PFSK-1 (cell line): ENCODE measurements around the gene C9orf85.
A peak's percentile ranks its signal among the peaks of the same experiment; 100 is the strongest.

Experiments used
- FOXP2 ChIP-seq: optimal IDR thresholded peaks from 2 replicates; pipeline ENCODE3; 2011; ENCODE audit warnings: borderline replicate concordance, control low read depth, inconsistent platforms; ENCODE audit not compliant: insufficient read depth; ENCODE audit errors: extremely low read length, extremely low read depth
- POLR2AphosphoS5 ChIP-seq: IDR thresholded peaks from 2 replicates; pipeline ENCODE4 v1.6.1; 2012; ENCODE audit warnings: low read depth, mild to moderate bottlenecking, control low read depth, low read length, moderate library complexity
- SIN3A ChIP-seq: IDR thresholded peaks from 2 replicates; pipeline ENCODE4 v1.6.1; 2012; ENCODE audit warnings: mild to moderate bottlenecking, low read length, moderate library complexity, borderline replicate concordance; ENCODE audit not compliant: insufficient read depth
- TAF1 ChIP-seq: IDR thresholded peaks from 2 replicates; pipeline ENCODE4 v1.6.1; 2012; ENCODE audit warnings: low read length, control low read depth, borderline replicate concordance; ENCODE audit not compliant: insufficient read depth
- TF ChIP-seq, protein P1 (sequence below), 2 experiments: IDR thresholded peaks; 2 replicates each; pipeline versions ENCODE4 v1.6.1 to v1.8.0; 2011 to 2012; ENCODE audit warnings: low read depth in 2 of 2, low read length in 2 of 2, control low read depth in 1 of 2, inconsistent platforms in 1 of 2, mild to moderate bottlenecking in 1 of 2, moderate library complexity in 1 of 2; ENCODE audit not compliant: insufficient read depth in 1 of 2

Gene C9orf85

GRCh38 chr9:71901695-71902597 is 9.5 kb upstream of the C9orf85 start:
- TF ChIP-seq SIN3A: no peak
- TF ChIP-seq, protein P1, sequence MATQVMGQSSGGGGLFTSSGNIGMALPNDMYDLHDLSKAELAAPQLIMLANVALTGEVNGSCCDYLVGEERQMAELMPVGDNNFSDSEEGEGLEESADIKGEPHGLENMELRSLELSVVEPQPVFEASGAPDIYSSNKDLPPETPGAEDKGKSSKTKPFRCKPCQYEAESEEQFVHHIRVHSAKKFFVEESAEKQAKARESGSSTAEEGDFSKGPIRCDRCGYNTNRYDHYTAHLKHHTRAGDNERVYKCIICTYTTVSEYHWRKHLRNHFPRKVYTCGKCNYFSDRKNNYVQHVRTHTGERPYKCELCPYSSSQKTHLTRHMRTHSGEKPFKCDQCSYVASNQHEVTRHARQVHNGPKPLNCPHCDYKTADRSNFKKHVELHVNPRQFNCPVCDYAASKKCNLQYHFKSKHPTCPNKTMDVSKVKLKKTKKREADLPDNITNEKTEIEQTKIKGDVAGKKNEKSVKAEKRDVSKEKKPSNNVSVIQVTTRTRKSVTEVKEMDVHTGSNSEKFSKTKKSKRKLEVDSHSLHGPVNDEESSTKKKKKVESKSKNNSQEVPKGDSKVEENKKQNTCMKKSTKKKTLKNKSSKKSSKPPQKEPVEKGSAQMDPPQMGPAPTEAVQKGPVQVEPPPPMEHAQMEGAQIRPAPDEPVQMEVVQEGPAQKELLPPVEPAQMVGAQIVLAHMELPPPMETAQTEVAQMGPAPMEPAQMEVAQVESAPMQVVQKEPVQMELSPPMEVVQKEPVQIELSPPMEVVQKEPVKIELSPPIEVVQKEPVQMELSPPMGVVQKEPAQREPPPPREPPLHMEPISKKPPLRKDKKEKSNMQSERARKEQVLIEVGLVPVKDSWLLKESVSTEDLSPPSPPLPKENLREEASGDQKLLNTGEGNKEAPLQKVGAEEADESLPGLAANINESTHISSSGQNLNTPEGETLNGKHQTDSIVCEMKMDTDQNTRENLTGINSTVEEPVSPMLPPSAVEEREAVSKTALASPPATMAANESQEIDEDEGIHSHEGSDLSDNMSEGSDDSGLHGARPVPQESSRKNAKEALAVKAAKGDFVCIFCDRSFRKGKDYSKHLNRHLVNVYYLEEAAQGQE (IDR thresholded peaks at IDR 0.05; ENCODE audit: insufficient read depth in 1 of 2, low read depth in 2 of 2, low read length in 2 of 2): no peak
- TF ChIP-seq POLR2AphosphoS5: no peak
- no peak for TF ChIP-seq TAF1
- TF ChIP-seq FOXP2: no peak

DNA sequence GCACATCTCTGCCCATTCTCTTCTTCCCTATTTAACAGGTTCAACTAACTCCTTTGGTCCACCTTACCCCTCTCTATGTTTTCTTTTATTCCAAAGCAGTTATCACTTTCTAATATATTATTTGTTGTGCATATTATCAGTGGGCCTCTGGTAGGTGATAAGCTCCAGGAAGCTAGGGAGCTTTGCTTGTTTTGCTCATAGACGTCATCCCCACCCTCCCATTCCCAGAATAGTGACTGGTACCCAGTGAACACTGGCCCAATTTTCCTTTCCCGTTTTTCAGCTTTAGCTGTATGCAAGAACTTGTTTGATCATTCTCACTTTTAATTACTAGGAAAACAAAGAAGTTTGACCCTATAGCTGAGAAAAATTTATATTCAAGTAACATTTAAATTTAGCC is 7.4 kb upstream of the C9orf85 start:
- TF ChIP-seq POLR2AphosphoS5 (no peak), TAF1 (no peak), FOXP2 (no peak), SIN3A (no peak)
- TF ChIP-seq, protein P1 (IDR thresholded peaks at IDR 0.05; ENCODE audit: insufficient read depth in 1 of 2, low read depth in 2 of 2, low read length in 2 of 2): no peak

- no peak for TF ChIP-seq POLR2AphosphoS5
- TF ChIP-seq TAF1: no peak
- TF ChIP-seq, protein P1 (IDR thresholded peaks at IDR 0.05; ENCODE audit: insufficient read depth in 1 of 2, low read depth in 2 of 2, low read length in 2 of 2): no peak
- TF ChIP-seq FOXP2: no peak
- TF ChIP-seq SIN3A: no peak
Measured at GRCh38 chr9:71908825-71909224, 2.6 kb upstream of the C9orf85 start.

- TF ChIP-seq FOXP2 (peak; percentile 25), POLR2AphosphoS5 (no peak)
Measured at GRCh38 chr9:71909887-71910649, 1.4 kb upstream of the C9orf85 start.

DNA sequence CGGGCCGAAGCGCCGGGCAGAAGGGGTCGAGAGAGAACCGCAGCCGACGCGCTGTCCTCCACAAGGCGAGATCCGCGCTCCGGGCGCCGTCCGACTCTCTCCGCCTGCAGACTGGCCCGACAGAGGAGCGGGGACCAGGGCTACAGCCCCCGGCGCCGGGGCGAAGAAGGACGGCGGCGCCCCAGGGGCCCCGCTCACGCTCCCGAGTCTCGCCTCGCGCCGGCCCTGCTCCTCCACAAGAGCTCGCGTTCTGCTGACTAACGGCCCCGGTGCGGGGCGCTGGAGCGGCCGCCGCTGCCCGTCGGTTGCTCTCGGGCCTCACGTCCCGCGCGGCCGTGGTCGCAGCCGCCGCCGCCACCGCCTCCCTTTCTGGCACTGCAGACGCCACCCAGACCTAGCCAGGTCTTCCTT is 784 bp upstream of the C9orf85 start:
- TF ChIP-seq TAF1: no peak
- peak; percentile 2 for TF ChIP-seq FOXP2

DNA sequence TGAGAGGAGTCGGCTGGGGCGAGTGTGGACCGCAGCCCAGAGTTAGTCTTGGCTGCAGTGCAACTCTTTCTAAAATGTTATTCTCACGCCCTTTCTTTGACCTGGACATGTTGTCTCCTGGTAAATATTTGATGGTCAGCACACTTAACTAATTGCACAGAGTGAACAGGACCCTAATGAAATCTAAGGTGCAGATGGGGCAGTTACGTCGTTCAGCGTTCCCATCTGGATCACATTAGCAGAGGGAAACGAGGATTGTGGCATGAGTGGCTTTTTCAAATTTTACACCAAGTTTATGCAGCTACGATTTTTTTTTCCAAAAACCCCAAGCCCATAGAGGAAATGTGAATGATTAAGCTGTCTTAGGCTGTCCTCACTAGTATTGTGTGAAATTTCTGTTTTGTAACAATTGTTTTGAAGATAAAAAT is 483 bp downstream of the C9orf85 start:
- TF ChIP-seq, protein P1 (IDR thresholded peaks at IDR 0.05; ENCODE audit: insufficient read depth in 1 of 2, low read depth in 2 of 2, low read length in 2 of 2): no peak
- TF ChIP-seq POLR2AphosphoS5 (no peak), FOXP2 (no peak), SIN3A (no peak), TAF1 (no peak)
